Glutamatergic neuron (in vitro differentiated cells): ENCODE measurements around the gene GIN1. TPM values are rescaled to one million over a fixed set of nuclear protein-coding genes. Genes with fewer than 3 reads are reported as not detected.
A peak's percentile ranks its signal among the peaks of the same experiment; 100 is the strongest.

Experiments used
- DNase-seq: peaks from one replicate; pipeline ENCODE4 v3.0.0; 2022
- H3K27ac Mint-ChIP-seq: one replicate; pipeline ENCODE4 v1.8.0; 2020; ENCODE audit warnings: mild to moderate bottlenecking, mixed read lengths, inconsistent platforms; ENCODE audit not compliant: unreplicated experiment
- H3K27me3 Mint-ChIP-seq: one replicate; pipeline ENCODE4 v1.8.0; 2020; ENCODE audit warnings: mild to moderate bottlenecking, moderate library complexity, mixed read lengths, inconsistent platforms; ENCODE audit not compliant: unreplicated experiment
- H3K36me3 Mint-ChIP-seq: one replicate; pipeline ENCODE4 v1.8.0; 2020; ENCODE audit warnings: mild to moderate bottlenecking, mixed read lengths, inconsistent platforms; ENCODE audit not compliant: unreplicated experiment
- H3K4me1 Mint-ChIP-seq: one replicate; pipeline ENCODE4 v1.8.0; 2020; ENCODE audit warnings: mild to moderate bottlenecking, low read depth, mixed read lengths, inconsistent platforms; ENCODE audit not compliant: unreplicated experiment
- H3K4me3 Mint-ChIP-seq: one replicate; pipeline ENCODE4 v1.8.0; 2020; ENCODE audit warnings: mild to moderate bottlenecking, mixed read lengths, inconsistent platforms; ENCODE audit not compliant: unreplicated experiment
- H3K9me3 Mint-ChIP-seq: one replicate; pipeline ENCODE4 v1.8.0; 2020; ENCODE audit warnings: mild to moderate bottlenecking, moderate library complexity, mixed read lengths, inconsistent platforms; ENCODE audit not compliant: unreplicated experiment
- CTCF ChIP-seq: fragments of 200-600 bp; sonication (generic); IDR thresholded peaks from one replicate; pipeline ENCODE4 v1.5.0; 2021; ENCODE audit not compliant: partially characterized antibody, unreplicated experiment
- total RNA-seq: library from RNA; stranded (reverse); fragmentation: NEBNext Ultra II Directional; extraction: Animal tissue kit (Norgen Biotek cat#: 25700); gene quantifications from one replicate; pipeline ENCODE4 v1.2.1, GENCODE V29; 2021; ENCODE audit not compliant: unreplicated experiment

GIN1 gene
- total RNA-seq, 1 donor from 2014 or later, result 9.6 TPM

GRCh38 chr5:103122242-103122641, 2.3 kb upstream of the GIN1 start:
- peaks cover 4% of the 10 kb centered on the region for H3K27me3 Mint-ChIP-seq
- no peak overlapping the region for H3K27ac Mint-ChIP-seq
- no peak for TF ChIP-seq CTCF
- peaks cover 13% of the 10 kb centered on the region for H3K9me3 Mint-ChIP-seq
- peak overlapping the region; percentile 96 for H3K4me3 Mint-ChIP-seq
- H3K36me3 Mint-ChIP-seq, result no peaks in the 10 kb centered on the region
- DNase-seq, result no peak
- peaks cover 8% of the 10 kb centered on the region for H3K4me1 Mint-ChIP-seq

- peaks cover 13% of the 10 kb centered on the region for H3K9me3 Mint-ChIP-seq
- peak overlapping the region; percentile 96 for H3K4me3 Mint-ChIP-seq
- peak overlapping the region; percentile 97 for H3K27ac Mint-ChIP-seq
- peaks cover 8% of the 10 kb centered on the region for H3K4me1 Mint-ChIP-seq
- no peaks in the 10 kb centered on the region for H3K36me3 Mint-ChIP-seq
- DNase-seq, result no peak
- peaks cover 4% of the 10 kb centered on the region for H3K27me3 Mint-ChIP-seq
- TF ChIP-seq CTCF, result no peak
Measured at GRCh38 chr5:103120607-103121200, 766 bp upstream of the GIN1 start.

GRCh38 chr5:103119070-103119764, 721 bp downstream of the GIN1 start:
- H3K4me3 Mint-ChIP-seq, result peak overlapping the region; percentile 96
- no peaks in the 10 kb centered on the region for H3K36me3 Mint-ChIP-seq
- H3K27me3 Mint-ChIP-seq, result peaks cover 4% of the 10 kb centered on the region
- no peak for TF ChIP-seq CTCF
- peaks cover 8% of the 10 kb centered on the region for H3K4me1 Mint-ChIP-seq
- H3K9me3 Mint-ChIP-seq, result peaks cover 15% of the 10 kb centered on the region
- no peak for DNase-seq
- H3K27ac Mint-ChIP-seq, result peak overlapping the region; percentile 97

- no peak overlapping the region for H3K4me3 Mint-ChIP-seq
- DNase-seq, result no peak
- H3K27me3 Mint-ChIP-seq, result peaks cover 4% of the 10 kb centered on the region
- H3K36me3 Mint-ChIP-seq, result no peaks in the 10 kb centered on the region
- no peak overlapping the region for H3K27ac Mint-ChIP-seq
- TF ChIP-seq CTCF, result no peak
- H3K4me1 Mint-ChIP-seq, result peaks cover 5% of the 10 kb centered on the region
- peaks cover 13% of the 10 kb centered on the region for H3K9me3 Mint-ChIP-seq
Measured at GRCh38 chr5:103117471-103117991, 2.4 kb downstream of the GIN1 start.

- Mint-ChIP-seq H3K36me3 (no peaks in the 10 kb centered on the region), H3K9me3 (peaks cover 3% of the 10 kb centered on the region), H3K27me3 (peaks cover 2% of the 10 kb centered on the region), H3K4me3 (no peak overlapping the region), H3K4me1 (no peaks in the 10 kb centered on the region), H3K27ac (no peak overlapping the region)
- no peak for DNase-seq
- TF ChIP-seq CTCF, result no peak
Measured at GRCh38 chr5:103114440-103114839, 5.5 kb downstream of the GIN1 start.
